ENCODE measurements around the gene SIGLEC6. TPM values are rescaled to one million over a fixed set of nuclear protein-coding genes. Genes with fewer than 3 reads are reported as not detected.
A peak's percentile ranks its signal among the peaks of the same experiment; 100 is the strongest.

SIGLEC6 gene
- total RNA-seq, 1 experiment from 2014 or later: 0.37 TPM

GRCh38 chr19:51552996-51553725 is 21.7 kb upstream of the SIGLEC6 start (continued):
- TF ChIP-seq ZNF423 (CRISPR knock-in tag; IDR thresholded peaks at IDR 0.05) (no peak), PREB (CRISPR knock-in tag; IDR thresholded peaks at IDR 0.05; ENCODE audit: borderline replicate concordance) (no peak), CBFB (CRISPR knock-in tag; IDR thresholded peaks at IDR 0.05; ENCODE audit: low read depth) (no peak), E2F1 (CRISPR knock-in tag; IDR thresholded peaks at IDR 0.05) (peak; percentile 61; the same call in 1 of the 2 replicates), ZNF317 (CRISPR knock-in tag; IDR thresholded peaks at IDR 0.05; ENCODE audit: borderline replicate concordance, low read depth) (no peak), JAZF1 (CRISPR knock-in tag; IDR thresholded peaks at IDR 0.05) (no peak), SP1 (CRISPR knock-in tag; conservative IDR thresholded peaks at IDR 0.05) (peak; percentile 43; the same call in 1 of the 2 replicates), ERG (CRISPR knock-in tag; IDR thresholded peaks at IDR 0.05) (no peak), STAT6 (CRISPR knock-in tag; conservative IDR thresholded peaks at IDR 0.05; ENCODE audit: low read depth) (no peak), ZBTB21 (CRISPR knock-in tag; IDR thresholded peaks at IDR 0.05; ENCODE audit: borderline replicate concordance) (no peak), PRDM15 (CRISPR knock-in tag; IDR thresholded peaks at IDR 0.05) (no peak), ETV6 (CRISPR knock-in tag; IDR thresholded peaks at IDR 0.05) (peak; percentile 95; the same call in 1 of the 2 replicates), ZNF425 (CRISPR knock-in tag; conservative IDR thresholded peaks at IDR 0.05) (no peak), ZNF416 (CRISPR knock-in tag; IDR thresholded peaks at IDR 0.05) (no peak), FOXP1 (CRISPR knock-in tag; IDR thresholded peaks at IDR 0.05; ENCODE audit: borderline replicate concordance) (peak; percentile 92), NFATC4 (CRISPR knock-in tag; IDR thresholded peaks at IDR 0.05) (no peak), TEAD1 (CRISPR knock-in tag; IDR thresholded peaks at IDR 0.05) (peak; percentile 95), ELF4 (CRISPR knock-in tag; IDR thresholded peaks at IDR 0.05; ENCODE audit: low read depth) (peak; percentile 41; the same call in 1 of the 2 replicates), PRRX2 (CRISPR knock-in tag; IDR thresholded peaks at IDR 0.05) (no peak), E2F5 (CRISPR knock-in tag; IDR thresholded peaks at IDR 0.05) (0 out of 2 replicates have a peak, but pooled peaks have one; percentile 45), SOX15 (CRISPR knock-in tag; IDR thresholded peaks at IDR 0.05) (no peak), GABPB1 (CRISPR knock-in tag; IDR thresholded peaks at IDR 0.05) (peak; percentile 24; the same call in 1 of the 2 replicates), SMAD3 (CRISPR knock-in tag; IDR thresholded peaks at IDR 0.05; ENCODE audit: borderline replicate concordance) (peak; percentile 93; the same call in 1 of the 2 replicates), EMX1 (CRISPR knock-in tag; IDR thresholded peaks at IDR 0.05) (no peak), IRF1 (CRISPR knock-in tag; IDR thresholded peaks at IDR 0.05) (0 out of 2 replicates have a peak, but pooled peaks have one; percentile 11), NFE2L1 (CRISPR knock-in tag; IDR thresholded peaks at IDR 0.05) (peak; percentile 96)

Data from WTC11 (cell line).